Thyroid gland (tissue), 4 donors: Measurements from ENCODE around the gene TNF. TPM values are rescaled to one million over a fixed set of nuclear protein-coding genes. Genes with fewer than 3 reads are reported as not detected.

Experiments
- DNase-seq, 2 donors: peaks; one replicate each; pipeline ENCODE4 v3.0.0-alpha.2; 2019
- H3K27ac ChIP-seq, 3 donors: fragments of 200-600 bp; sonication (generic); 1 replicate in 2 of 3; 2 replicates in 1 of 3; pipeline ENCODE4 v1.5.1; 2016 to 2019; ENCODE audit warnings: mild to moderate bottlenecking in 1 of 3, moderate library complexity in 1 of 3
- H3K27me3 ChIP-seq: fragments of 200-600 bp; sonication (generic); one replicate; pipeline ENCODE4 v1.5.1; 2019
- H3K36me3 ChIP-seq, 2 donors: fragments of 200-600 bp; sonication (generic); one replicate each; pipeline ENCODE4 v1.5.1; 2016 to 2019
- H3K4me1 ChIP-seq, 2 donors: fragments of 200-600 bp; sonication (generic); one replicate each; pipeline ENCODE4 v1.5.1; 2017 to 2019
- H3K4me3 ChIP-seq, 3 donors: fragments of 200-600 bp; sonication (generic); replicated peaks in 1 of 3; 1 replicate in 2 of 3; 2 replicates in 1 of 3; pipeline ENCODE4 v1.5.1; 2016; ENCODE audit warnings: mild to moderate bottlenecking in 1 of 3
- H3K9me3 ChIP-seq: fragments of 200-600 bp; sonication (generic); one replicate; pipeline ENCODE4 v1.5.1; 2017
- POLR2A ChIP-seq, 2 donors: fragments of 450-650 bp; IDR thresholded peaks; one replicate each; pipeline ENCODE4 v1.6.1; 2017; ENCODE audit warnings: antibody characterized with exemption in 2 of 2, mild to moderate bottlenecking in 2 of 2, moderate library complexity in 1 of 2
- WGBS, 2 donors: methylation state at CpG; one replicate each; pipeline ENCODE4 v1.1.5; 2017; 5-methylcytosine and 5-hydroxymethylcytosine counted together
- intact Hi-C: fragments of 100-400 bp; cut with DNase I; formaldehyde crosslinking; loops from one replicate; pipeline ENCODE4 v1.15.1; 2023
- total RNA-seq, 4 donors: library from RNA; depleted of rRNA; stranded (reverse); fragments of >200 nt; gene quantifications; one replicate each; pipeline ENCODE4 v1.2.3, GENCODE V29; 2016
- TF ChIP-seq, protein P1 (sequence below), 6 experiments: fragments of 200-600 bp in 3 of 6; fragments of 450-650 bp in 3 of 6; sonication (generic) in 3 of 6; IDR thresholded peaks; one replicate each; pipeline ENCODE4 v1.5.1; 2016 to 2019; ENCODE audit warnings: antibody characterized with exemption in 6 of 6, mild to moderate bottlenecking in 2 of 6, inconsistent platforms in 1 of 6, moderate library complexity in 1 of 6

Gene TNF
- total RNA-seq, 4 donors from 2014 or later: 0.42 TPM; not detected in 3

DNA sequence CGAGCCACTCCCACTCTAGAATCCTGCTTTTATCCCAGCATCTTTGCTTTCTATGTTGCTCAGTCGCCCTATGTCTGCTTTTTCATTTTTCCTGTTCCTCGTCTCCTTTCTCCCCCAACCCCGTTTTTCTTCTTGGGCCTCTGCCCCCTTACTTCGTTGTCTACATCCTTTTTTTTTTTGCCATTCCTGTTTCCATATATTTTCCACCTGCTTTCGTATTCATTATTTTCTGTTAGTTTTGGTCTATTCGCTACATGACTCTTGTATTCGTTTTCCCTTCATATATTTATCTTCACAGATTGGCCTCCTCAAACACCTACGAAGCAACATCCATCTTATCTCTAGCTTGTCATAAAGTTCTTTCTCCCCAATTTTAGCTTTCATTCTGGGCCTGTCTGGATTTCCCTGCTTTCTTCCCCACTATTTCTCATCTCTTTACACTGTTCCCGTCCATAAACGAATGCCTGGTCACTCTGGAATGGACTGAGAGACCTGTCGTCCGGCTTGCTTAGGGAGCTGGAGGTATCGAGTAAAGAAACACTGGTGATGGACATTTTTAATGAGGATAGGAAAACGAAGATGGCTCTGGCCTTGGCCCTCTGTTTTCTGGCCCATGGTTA is 46.1 kb downstream of the TNF start:
- DNase-seq: no peak
- intact Hi-C loops: no loop called here
- peak overlapping the region; percentile 37 to 93 (median 51) for H3K4me3 ChIP-seq
- TF ChIP-seq POLR2A (IDR thresholded peaks at IDR 0.05): no peak
- TF ChIP-seq, protein P1, sequence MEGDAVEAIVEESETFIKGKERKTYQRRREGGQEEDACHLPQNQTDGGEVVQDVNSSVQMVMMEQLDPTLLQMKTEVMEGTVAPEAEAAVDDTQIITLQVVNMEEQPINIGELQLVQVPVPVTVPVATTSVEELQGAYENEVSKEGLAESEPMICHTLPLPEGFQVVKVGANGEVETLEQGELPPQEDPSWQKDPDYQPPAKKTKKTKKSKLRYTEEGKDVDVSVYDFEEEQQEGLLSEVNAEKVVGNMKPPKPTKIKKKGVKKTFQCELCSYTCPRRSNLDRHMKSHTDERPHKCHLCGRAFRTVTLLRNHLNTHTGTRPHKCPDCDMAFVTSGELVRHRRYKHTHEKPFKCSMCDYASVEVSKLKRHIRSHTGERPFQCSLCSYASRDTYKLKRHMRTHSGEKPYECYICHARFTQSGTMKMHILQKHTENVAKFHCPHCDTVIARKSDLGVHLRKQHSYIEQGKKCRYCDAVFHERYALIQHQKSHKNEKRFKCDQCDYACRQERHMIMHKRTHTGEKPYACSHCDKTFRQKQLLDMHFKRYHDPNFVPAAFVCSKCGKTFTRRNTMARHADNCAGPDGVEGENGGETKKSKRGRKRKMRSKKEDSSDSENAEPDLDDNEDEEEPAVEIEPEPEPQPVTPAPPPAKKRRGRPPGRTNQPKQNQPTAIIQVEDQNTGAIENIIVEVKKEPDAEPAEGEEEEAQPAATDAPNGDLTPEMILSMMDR (IDR thresholded peaks at IDR 0.05): no peak
- peaks cover 26 to 31% of the 10 kb centered on the region in 2 donors for H3K36me3 ChIP-seq
- peak overlapping the region; percentile 88 to 99 (median 97) for H3K27ac ChIP-seq
- H3K9me3 ChIP-seq: no peaks in the 10 kb centered on the region
- WGBS, 2 donors: 19 to 21% methylated on average over 15 of the region's 15 CpGs
- H3K27me3 ChIP-seq: no peaks in the 10 kb centered on the region
- H3K4me1 ChIP-seq: peaks cover 9 to 12% of the 10 kb centered on the region in 2 donors

DNA sequence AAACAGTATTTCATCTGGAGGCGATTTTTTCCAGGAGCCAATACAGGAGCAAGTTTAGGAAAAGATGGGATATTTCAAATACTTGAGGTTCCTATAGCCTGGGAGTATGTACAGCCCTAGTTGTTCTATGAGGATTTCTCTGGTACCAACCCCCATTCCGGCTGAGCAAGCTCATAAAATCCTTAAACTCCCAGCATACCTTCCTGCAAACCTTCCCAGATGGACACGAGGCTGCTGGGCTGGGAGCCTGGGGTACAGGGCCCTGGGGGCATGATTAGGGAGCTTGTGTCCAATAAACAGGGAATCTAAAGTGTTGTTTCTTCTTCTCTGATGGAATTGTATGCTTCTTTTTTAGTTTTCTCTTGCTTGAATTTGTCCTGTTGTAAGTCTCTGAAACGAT is 46.6 kb downstream of the TNF start:
- no peaks in the 10 kb centered on the region for H3K27me3 ChIP-seq
- peak overlapping the region in 2 of 3 donors; percentile 97 to 99 for H3K27ac ChIP-seq
- intact Hi-C loops: no loop called here
- 32 to 36% methylated on average over 4 of the region's 4 CpGs for WGBS, 2 donors
- H3K9me3 ChIP-seq: no peaks in the 10 kb centered on the region
- H3K4me3 ChIP-seq: peak overlapping the region in 2 of 3 donors; percentile 37 to 93
- H3K36me3 ChIP-seq: peaks cover 31 to 37% of the 10 kb centered on the region in 2 donors
- H3K4me1 ChIP-seq: peaks cover 9 to 12% of the 10 kb centered on the region in 2 donors
- DNase-seq: no peak
- TF ChIP-seq, protein P1 (IDR thresholded peaks at IDR 0.05): no peak
- TF ChIP-seq POLR2A (IDR thresholded peaks at IDR 0.05): no peak

DNA sequence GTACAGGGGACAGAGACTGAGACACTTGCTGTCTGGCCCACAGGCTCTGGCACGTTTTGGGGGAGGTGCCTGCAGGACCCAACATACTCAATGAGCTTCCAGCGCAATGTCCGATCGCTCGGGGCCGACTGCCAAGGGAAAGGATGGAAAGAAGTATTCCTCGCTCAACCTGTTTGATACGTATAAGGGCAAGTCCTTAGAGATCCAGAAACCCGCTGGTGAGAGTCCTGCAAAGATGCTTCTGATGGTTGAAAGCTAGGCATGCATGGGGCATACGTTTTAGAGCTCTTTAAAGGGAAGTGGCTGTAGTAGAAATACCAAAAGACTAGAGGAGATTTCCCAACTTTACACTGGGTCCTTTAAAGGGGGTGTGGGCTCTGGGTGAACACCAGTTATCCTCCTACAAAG is 47.3 kb downstream of the TNF start:
- Histone ChIP-seq H3K27me3 (no peaks in the 10 kb centered on the region), H3K9me3 (no peaks in the 10 kb centered on the region), H3K36me3 (peaks cover 38 to 44% of the 10 kb centered on the region in 2 donors), H3K4me3 (no peak overlapping the region), H3K27ac (peak overlapping the region in 1 of 3 donors; percentile 99), H3K4me1 (peaks cover 9 to 12% of the 10 kb centered on the region in 2 donors)
- TF ChIP-seq POLR2A (IDR thresholded peaks at IDR 0.05): no peak
- intact Hi-C loops: no loop called here
- WGBS, 2 donors: 38 to 49% methylated on average over 10 of the region's 10 CpGs
- peak; percentile 51 to 64 for DNase-seq

DNA sequence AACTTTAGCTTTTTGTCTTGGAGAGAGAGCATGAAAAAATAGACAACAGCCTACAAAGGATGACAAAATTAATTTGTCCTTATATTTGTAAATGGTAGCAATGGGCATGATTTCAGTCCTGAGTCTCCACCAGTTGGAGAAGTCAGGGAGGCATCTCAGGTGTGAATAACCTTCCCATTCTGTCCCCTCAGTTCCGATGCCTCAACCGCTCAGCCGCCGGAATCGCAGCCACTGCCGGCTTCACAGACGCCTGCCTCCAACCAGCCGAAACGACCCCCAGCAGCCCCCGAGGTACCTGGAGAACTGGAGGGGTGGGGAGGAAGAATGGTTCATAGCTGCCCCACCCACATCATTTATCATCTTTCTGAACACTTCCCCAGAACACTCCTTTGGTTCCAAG is 48.7 kb downstream of the TNF start:
- intact Hi-C loops: no loop called here
- no peak overlapping the region for H3K27ac ChIP-seq
- no peak overlapping the region for H3K4me3 ChIP-seq
- WGBS, 2 donors: 91 to 94% methylated on average over 8 to 10 of the region's 10 CpGs
- peaks cover 52 to 57% of the 10 kb centered on the region in 2 donors for H3K36me3 ChIP-seq
- peaks cover 9 to 12% of the 10 kb centered on the region in 2 donors for H3K4me1 ChIP-seq
- TF ChIP-seq POLR2A (IDR thresholded peaks at IDR 0.05): no peak
- TF ChIP-seq, protein P1 (IDR thresholded peaks at IDR 0.05): no peak
- no peaks in the 10 kb centered on the region for H3K9me3 ChIP-seq
- DNase-seq: no peak
- no peaks in the 10 kb centered on the region for H3K27me3 ChIP-seq

DNA sequence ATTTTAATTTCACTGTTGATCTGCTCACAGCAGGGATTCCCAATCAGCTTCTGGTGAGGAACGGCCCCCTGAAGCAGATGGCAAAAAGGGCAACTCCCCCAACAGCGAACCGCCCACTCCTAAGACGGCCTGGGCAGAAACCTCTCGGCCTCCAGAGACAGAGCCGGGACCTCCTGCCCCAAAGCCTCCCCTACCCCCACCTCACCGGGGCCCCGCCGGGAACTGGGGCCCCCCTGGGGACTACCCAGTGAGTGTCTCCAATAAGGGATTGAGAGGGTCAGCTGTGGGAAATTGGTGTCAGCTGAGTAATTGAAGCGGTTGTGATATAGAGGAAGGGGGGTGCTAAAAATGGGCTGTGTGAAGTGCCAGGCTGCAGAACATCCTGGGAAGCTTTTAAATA is 51.6 kb downstream of the TNF start:
- DNase-seq: no peak
- Histone ChIP-seq H3K4me3 (no peak overlapping the region), H3K9me3 (no peaks in the 10 kb centered on the region), H3K36me3 (peaks cover 80 to 86% of the 10 kb centered on the region in 2 donors), H3K4me1 (peaks cover 3 to 7% of the 10 kb centered on the region in 2 donors), H3K27me3 (no peaks in the 10 kb centered on the region), H3K27ac (no peak overlapping the region)
- intact Hi-C loops: no loop called here
- 91 to 96% methylated on average over 10 of the region's 10 CpGs for WGBS, 2 donors
- TF ChIP-seq, protein P1 (IDR thresholded peaks at IDR 0.05): no peak
- no peak for TF ChIP-seq POLR2A (IDR thresholded peaks at IDR 0.05)
